Lung microvascular endothelial cell (primary cell): ENCODE results near the gene CDK5RAP2. TPM values are rescaled to one million over a fixed set of nuclear protein-coding genes. Genes with fewer than 3 reads are reported as not detected.
A peak's percentile ranks its signal among the peaks of the same experiment; 100 is the strongest.
"Not testable (repeated sequence)": the region's sequence is repeated elsewhere in the genome, so short reads cannot be mapped to it uniquely, and the experiment has no call there.

ENCODE experiments used
- DNase-seq, 2 donors: peaks; one replicate each; pipeline versions ENCODE4 v3.0.0 to v3.0.0-alpha.2; 2010; ENCODE audit warnings: low read depth in 2 of 2
- total RNA-seq: library from RNA; depleted of rRNA; stranded (reverse); fragments of >200 nt; gene quantifications from 2 replicates; pipeline ENCODE4 v1.2.1, GENCODE V29; 2014

The CDK5RAP2 gene
- total RNA-seq, 1 donor from 2014 or later: 15.9 TPM

DNA sequence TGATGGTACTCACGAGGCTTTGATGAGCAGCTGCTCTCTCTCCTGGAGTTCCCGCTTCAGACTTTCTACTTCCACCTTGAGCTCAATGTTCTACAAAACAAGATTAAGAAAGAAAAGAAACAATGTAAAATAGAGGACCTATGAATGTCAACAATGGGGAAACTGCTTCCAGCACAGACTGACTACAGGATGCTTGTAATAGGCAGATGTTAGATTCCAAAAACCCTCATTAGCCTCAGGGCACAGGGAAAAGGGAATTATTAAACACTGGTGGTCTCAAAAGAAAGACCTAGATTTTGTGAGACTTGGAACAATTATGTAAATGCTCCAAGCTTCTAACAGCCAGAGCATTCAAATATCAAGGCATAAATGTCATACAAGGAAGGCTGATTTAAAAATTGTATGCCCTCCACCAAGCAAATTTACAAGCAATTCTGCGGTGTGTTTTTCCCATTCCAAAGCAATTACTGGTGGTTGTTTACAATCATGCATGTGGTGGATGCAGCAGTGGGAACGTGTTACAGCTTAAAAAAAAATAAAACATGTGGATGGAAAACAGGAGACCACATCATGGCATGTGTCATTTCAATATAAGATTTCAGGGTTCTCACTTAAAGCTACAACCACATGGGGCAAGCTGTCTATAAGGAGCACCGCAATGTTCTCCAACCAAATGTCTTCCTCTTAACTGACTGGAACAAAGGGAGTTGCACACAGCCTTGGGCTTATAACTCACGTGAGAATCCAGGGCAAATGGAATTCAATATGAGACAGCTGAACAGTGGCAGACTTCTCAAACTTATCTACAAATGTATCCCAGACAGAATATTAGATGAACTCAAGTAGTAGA is 34.0 kb downstream of the CDK5RAP2 start:
- no peak for DNase-seq

DNA sequence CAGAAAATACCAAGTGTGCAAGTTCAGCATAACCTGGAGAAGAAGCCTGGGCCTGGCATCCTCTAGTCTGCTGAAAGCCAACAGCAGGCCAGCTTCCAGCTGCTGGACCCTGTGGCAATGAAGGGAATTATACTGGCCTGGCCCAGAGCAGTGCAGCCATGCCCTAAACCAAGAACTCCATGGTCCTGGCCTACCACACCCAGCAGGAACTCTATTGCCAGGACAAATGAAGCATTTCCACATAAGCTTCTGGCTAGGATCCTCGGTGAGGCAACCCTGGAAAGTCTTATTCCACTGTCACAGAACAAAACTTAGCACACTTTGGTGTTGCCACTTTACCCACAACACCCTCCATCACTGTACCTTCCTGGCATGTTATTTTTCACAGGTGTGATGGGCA is 35.5 kb downstream of the CDK5RAP2 start:
- no peak for DNase-seq

DNA sequence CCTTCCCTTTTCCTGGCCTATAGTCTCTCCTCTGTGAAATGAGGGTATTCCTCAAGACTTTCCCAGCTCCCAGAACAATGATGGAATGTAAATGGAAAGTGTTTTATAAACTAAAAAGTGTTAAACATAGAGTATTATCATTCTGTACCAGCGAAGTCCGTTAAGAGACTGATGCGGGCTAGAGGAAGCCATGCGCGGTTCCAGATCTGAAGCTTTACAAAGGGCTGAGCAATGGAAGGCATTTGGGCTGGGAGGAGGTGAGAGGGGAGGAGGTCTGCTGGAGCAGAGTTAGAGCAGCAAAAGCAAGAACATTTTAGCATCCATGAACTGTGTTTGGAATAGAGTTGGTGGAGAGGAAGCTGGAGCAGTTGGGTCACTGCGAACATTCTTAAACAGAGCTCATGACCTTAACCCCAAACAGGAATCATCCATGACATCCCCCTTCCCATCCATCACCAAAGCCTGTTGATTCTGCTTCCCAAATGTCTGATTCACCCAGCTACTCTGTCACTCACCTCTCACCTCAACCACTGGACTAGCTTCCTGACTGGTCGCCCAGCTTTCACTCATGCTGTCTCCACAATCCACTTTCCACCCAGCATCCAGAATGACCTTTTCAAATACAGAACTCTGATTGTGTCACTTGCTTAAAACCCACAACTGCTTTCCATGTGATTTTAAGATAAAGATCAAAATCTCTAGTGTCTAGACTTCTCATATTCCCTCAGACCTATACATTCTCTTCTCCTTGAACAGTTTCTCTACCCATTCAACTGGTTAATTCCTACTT is 37.1 kb downstream of the CDK5RAP2 start:
- DNase-seq: peak; percentile 56 to 90

DNA sequence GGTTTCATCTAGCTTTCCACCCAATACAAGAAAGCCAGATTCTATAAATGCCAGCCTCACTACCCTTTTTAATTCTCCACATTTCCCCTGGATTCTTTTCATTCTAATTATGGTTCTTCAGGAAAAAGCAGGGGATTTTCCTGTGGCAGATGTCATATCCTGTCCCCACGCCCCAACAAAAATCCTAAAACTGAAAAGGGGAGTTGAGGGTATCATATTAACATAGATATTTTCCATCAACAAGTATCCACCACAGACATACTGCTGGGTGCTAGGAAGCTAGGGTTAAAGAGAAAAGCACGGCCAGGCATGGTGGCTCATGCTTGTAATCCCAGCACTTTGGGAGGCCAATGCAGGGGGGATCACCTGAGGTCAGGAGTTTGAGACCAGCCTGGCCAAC is 38.0 kb downstream of the CDK5RAP2 start:
- DNase-seq: peak in 1 of 2 donors; percentile 75

DNA sequence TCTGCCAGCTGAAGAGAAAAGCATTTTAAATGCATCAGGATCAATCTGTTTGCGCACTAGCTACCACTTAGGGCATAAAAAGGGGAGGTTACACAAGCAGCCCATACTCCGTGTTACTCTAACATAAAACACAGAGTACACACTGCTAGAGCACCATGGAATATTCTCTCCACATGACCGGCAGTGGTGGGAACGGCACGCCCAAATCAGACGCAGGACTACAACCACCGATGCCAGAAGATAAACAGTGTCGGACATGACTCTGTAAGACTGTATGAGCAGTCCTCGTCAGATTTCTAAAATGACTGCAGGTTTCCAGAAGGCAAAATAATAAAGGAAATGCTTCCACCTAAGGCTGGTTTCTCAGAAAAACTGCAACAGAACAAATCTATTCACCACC is 40.0 kb downstream of the CDK5RAP2 start:
- DNase-seq: peak in 1 of 2 donors; percentile 88

DNA sequence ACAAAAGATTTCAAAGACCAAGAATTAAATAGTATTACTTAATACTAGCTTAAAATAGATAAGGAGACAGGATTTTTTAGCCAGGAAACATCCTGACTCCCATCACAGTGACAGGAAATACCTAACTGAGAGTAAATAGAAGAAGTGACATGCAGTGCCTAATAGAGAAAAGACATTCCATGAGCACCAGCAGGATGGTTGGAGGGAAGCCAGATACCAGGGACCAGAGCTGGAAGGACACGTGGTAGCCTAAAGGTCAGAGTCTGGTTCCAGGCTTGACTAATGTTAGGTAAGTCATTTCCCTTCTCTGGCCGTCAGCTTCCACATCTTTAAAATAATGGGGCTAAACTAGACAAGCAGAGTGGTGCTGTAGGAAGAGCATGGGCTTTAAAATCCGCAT is 41.6 kb downstream of the CDK5RAP2 start:
- DNase-seq: peak; percentile 66 to 89

DNA sequence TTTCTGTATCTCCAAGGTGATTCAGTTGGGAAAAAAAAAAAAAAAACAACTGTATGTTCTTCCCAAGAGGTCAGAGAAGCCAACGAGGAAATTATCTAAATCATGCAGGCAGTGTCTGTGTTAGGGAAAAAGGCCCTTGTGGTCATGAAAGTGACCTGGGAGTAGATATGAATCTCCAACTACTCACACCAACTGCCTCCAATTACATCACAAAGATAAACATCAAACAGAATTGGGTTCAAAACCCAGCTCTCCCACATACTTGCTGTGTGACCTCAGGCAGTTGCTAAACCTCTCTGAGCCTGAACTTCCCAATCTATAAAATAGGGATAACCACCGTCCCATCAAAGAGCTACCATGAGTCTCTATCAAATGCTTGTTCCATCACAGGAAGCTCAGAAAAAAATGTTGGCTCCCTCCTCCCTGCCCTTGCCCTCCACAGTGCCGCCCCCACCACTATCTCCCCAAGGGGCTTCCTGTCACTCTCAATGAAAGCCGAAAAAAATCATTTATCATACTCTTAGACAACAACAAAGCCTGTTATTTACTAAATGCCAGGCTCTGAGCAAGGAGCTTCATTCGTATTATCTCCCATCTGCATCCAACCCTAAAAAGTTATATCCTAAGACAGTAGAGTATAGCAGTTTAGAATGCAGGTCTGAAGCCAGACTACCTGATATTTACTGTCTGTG is 42.9 kb downstream of the CDK5RAP2 start:
- peak in 1 of 2 donors; percentile 31 for DNase-seq

DNA sequence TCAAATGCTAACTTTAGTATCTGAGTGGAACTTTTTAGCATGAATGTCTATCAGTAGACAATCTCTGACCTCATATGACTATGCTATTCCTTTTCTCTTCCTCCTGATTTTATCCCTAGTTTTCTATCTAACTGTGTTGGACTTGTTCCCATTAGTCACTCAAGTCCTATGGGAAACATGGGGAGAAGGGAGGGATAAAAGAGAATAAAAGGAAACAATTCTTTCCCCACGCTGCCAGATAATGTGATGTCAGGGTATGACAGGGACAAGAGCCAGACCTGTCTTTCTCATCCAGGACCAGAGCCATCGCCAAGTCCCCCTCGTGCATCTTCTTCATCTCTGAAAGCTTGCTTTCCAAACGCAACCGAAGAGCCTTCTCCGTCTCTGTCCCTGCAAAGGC is 43.9 kb downstream of the CDK5RAP2 start:
- peak in 1 of 2 donors; percentile 79 for DNase-seq

DNA sequence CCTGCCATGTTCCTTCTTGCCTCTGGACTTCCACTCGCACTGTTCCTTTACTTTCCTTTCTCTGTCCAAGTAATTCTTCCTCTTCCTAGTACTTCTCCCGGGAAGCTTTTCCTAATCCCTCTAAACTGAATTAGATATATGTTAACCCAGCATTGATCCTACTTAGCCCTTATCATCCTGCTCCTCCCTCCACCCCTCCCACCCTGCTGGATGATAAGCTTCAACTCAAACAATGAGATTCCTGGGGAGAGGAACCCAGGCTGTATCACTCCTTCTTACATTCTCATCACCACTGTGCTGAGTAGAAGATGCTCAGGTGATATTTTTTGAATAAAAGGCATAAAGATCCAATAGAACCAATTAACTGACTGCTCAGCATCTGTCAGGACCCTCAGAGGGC is 45.7 kb downstream of the CDK5RAP2 start:
- no peak for DNase-seq

DNA sequence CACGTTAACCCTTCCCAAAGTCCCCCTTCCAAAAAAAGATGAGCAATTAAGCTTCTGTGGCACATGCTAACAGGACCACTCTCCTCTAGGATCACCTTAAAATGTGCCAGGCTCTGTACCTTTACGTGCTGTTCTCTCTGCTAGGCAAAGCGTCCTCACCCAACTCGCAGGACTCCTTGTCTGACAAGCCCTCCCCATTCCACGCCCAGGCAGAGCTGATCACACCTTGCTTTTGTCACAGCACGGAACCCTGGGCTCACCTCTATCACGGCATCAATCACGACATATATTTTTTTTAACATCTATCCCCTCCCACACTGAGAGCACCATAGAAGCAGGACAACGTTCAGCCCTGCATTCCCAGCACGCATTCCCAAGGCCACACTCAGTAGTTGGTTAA is 47.1 kb downstream of the CDK5RAP2 start:
- no peak for DNase-seq

DNA sequence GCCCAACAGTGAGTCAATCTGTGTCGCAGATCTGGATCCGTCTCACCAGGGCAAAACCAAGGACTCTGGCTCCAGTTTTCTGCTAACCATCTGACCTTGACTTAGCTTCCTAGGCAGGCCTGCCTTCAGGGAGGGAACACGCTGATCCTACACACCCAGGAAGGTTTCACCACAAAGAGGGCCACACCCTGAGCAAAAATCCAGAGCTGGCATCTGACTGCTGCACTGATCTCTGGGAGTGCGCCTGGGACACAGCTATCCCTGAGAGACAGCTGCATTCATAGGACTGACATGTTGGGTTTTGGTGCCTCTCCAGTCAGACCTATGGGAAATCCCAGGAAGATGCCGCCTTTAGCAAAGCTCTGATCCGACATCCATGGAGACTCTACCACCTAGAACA is 47.5 kb downstream of the CDK5RAP2 start:
- no peak for DNase-seq

DNA sequence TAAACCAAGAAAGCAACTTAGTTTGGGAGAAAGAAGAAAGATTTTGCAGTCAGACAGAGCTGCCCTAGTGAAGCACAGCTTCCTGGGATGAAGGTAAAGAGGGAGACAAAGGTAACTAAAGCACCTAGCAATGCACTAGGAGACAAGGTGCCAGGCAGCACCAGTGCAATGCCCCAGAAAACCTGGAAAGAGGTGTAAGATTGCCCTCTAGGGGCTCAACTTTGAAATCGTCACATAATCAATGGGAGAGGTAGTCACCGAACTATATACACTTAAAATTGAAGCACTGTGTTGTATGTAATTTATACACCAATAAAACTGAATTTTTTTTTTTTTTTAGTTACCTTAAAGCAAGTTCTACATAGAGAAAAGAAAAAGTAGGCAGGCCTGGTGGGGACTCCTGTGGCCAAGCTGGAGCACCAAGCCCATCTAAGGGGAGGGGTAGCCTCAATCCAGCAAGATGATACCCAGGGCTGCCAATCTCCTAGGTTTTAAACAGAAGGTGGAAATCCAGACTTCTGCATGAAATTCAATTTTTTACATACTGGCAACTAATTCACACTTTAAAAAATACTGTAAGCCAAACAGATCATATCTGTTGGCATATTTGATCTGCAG is 48.2 kb downstream of the CDK5RAP2 start:
- DNase-seq: peak; percentile 39 to 63

DNA sequence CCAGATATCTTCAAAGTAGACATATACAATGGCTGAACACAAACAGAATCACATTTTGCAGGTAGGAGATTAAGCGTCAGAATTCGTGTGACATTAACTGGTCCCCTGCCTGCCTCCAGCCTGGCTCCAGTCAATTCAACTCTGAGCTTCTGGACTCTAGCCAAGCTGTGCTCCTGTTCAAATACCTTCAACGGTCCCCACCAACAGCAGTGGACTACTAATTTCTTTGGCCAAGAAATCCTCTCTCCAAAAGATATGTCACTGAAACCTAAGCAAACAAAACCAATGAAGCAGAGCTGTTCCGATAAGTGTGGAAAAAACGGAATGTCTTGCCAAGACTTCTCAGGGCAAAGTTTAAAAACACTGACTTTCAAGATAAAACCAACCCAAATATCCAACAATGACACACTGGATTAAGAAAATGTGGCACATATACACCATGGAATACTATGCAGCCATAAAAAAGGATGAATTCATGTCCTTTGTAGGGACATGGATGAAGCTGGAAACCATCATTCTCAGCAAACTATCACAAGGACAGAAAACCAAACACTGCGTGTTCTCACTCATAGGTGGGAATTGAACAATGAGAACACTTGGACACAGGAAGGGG is 49.6 kb downstream of the CDK5RAP2 start:
- DNase-seq: not testable (repeated sequence)

DNA sequence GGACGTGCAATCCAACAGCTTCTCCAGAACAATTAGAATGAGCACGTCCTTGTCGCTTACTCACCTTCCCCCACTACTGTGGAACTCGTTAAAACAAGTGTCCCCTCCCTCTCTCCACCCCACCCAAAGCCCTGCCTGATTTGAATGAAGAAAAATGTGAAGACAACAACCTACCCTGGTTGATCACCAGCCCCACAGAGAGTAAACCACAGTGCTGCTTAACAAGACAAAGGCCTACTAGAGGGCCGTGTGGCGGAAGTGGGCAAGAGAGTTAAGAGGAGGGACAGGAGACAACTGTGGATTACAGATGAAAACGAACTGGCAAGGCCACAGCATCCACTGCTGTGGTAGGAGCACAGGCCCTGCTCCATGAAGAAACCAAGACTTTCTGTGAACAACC is 51.1 kb downstream of the CDK5RAP2 start:
- DNase-seq: no peak

DNA sequence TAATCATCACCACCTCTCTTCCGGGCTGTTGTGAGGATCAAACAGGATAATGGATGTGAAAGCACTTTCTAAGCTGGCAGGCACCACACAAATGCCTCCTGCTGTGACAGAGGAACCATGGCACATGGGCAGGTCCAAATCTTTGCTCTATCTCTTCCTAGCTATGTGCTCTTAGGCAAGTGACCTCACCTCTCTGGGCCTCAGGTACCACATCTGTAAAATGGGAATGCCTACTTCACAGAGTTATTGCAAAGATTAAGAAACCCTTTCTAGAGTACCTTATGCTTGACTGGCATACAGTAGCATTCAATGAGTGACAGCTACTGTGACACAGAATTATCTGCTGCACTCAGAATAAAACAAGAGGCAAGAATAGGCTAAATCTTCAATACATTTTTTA is 51.6 kb downstream of the CDK5RAP2 start:
- no peak for DNase-seq

DNA sequence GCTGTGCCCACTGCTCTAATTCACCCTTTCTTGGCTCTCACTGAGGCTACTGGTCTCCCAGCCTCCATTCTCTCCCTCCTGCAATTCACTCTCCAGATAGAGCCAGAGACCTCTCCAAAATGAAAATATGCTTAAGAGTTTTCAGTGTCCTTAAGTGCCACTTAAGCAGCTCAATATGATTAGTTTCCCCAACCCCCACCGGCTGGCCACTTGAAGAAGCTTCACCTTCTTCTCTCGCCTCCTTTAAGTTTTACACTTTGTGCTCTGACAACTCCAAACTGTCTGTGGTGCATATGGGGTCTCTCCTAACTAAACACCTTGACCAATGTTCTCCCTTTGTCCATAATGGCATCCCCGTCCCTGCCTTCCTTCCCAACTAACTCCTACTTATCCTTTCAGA is 53.4 kb downstream of the CDK5RAP2 start:
- DNase-seq: no peak

DNA sequence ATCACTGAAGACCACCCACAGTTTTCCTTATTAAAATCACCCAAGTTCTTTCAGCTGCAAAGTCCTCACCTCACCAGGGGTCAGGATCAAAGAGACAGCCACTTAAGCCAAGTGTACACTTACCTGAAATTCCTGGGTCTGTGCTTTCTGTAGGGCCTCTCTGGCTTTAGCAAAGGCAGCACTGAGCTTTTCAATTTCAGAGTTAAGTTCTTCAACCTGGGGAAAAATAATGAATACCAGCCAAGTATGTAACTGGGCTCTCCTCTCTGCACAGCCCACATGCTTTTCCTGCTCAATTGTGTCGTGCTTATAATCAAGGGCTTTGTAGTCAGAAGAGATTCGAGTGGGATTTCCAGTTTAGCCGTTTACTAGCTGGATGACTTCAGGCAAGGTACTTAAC is 55.1 kb downstream of the CDK5RAP2 start:
- DNase-seq: no peak

DNA sequence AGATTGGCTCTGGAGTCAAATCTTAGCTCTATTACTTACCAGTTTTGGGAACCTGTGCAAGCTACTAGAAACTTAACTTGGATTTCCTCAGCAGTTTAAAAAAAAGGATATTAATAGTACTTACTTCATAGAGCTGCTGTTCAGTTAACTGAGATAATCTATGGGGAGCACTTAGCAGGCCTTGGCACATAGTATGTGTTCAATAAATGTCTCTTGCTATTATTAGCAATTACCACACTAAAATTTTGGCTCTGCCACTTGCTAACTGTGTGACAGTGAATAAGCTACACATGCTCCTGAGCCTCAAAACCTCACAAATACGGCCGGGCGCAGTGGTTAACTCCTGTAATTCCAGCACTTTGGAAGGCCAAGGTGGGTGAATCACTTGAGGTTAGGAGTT is 55.9 kb downstream of the CDK5RAP2 start:
- no peak for DNase-seq

DNA sequence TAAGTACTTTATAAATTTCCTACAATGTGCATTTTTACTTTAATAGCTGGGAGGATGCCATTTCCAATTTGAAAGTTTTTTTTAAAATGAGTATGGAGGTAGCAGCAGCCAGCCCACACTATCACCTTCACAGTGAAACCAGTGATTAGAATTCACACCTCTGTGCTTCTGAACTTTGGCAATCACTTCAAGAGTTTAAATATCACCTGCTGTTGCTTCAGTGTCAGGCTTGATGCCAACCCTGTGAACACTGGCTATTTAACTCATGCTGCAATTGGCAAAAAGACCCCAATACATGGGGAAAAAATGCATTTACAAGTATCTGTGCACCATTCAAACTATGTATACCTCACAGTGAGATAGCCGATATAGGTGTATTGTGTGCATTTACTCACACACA is 57.4 kb downstream of the CDK5RAP2 start:
- DNase-seq: no peak

DNA sequence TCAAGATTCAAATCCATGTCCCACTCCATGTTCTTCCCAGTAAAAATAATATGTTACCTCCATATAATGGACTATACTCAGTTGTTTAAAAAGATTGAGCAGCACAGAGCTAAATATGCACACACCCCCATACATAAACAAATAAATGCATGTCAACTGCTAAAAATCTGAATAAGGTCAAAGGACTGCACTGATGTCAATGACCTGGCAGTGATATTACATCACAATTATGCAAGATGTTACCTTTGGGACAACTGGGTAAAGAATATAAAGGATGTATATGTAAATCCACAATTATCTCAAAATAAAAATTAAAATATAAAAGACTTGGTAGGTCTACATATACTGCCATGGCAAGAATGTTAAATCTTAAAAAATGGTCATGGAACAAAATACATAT is 57.9 kb downstream of the CDK5RAP2 start:
- no peak for DNase-seq

DNA sequence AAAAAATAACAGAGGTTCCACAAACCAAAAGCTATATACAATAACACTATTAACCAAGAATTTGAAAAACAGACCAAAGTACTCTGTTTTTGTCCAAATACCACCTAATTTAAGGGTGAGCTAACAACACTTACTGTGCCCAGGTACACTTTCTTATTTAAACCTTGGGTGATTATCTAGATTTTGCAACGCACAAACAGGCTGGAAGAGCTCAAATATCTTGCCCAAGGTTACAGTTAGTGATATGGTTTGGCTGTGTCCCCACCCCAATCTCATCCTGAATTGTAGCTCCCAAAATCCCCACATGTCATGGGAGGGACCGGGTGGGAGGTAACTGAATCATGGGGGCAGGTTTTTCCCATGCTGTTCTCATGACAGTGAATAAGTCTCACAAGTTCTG is 58.9 kb downstream of the CDK5RAP2 start:
- no peak for DNase-seq
